Suprapubic skin (tissue), 4 donors: ENCODE measurements around the gene NFKBIZ. TPM values are rescaled to one million over a fixed set of nuclear protein-coding genes. Genes with fewer than 3 reads are reported as not detected.

Experiments
- DNase-seq, 2 donors: peaks; one replicate each; pipeline ENCODE4 v3.0.0-alpha.2; 2019; ENCODE audit warnings: low spot score in 2 of 2
- H3K27ac ChIP-seq: fragments of 200-600 bp; sonication (generic); one replicate; pipeline ENCODE4 v1.5.1; 2019
- H3K27me3 ChIP-seq: fragments of 200-600 bp; sonication (generic); one replicate; pipeline ENCODE4 v1.5.1; 2019
- H3K36me3 ChIP-seq: fragments of 200-600 bp; sonication (generic); one replicate; pipeline ENCODE4 v1.5.1; 2019
- H3K4me1 ChIP-seq: fragments of 200-600 bp; sonication (generic); one replicate; pipeline ENCODE4 v1.5.1; 2019
- H3K4me3 ChIP-seq: fragments of 200-600 bp; sonication (generic); one replicate; pipeline ENCODE4 v1.5.1; 2019; ENCODE audit warnings: mild to moderate bottlenecking
- H3K9me3 ChIP-seq: fragments of 200-600 bp; sonication (generic); one replicate; pipeline ENCODE4 v1.5.1; 2019
- CTCF ChIP-seq, 2 donors: fragments of 200-600 bp in 1 of 2; fragments of 450-650 bp in 1 of 2; sonication (generic) in 1 of 2; IDR thresholded peaks; one replicate each; pipeline ENCODE4 v1.5.1; 2016 to 2019; ENCODE audit warnings: antibody characterized with exemption in 2 of 2, mild to moderate bottlenecking in 1 of 2, moderate library complexity in 1 of 2
- EP300 ChIP-seq: sonication (generic); formaldehyde crosslinking; IDR thresholded peaks from one replicate; pipeline ENCODE4 v1.6.1; 2017; ENCODE audit warnings: antibody characterized with exemption
- POLR2A ChIP-seq, 2 donors: fragments of 450-650 bp; IDR thresholded peaks; one replicate each; pipeline ENCODE4 v1.6.1; 2017; ENCODE audit warnings: antibody characterized with exemption in 2 of 2, mild to moderate bottlenecking in 2 of 2, moderate library complexity in 2 of 2
- POLR2AphosphoS5 ChIP-seq, 3 donors: sonication (generic); formaldehyde crosslinking; IDR thresholded peaks; one replicate each; pipeline ENCODE4 v1.6.1; 2017; ENCODE audit warnings: antibody characterized with exemption in 3 of 3
- WGBS: methylation state at CpG from one replicate; pipeline ENCODE4 v1.1.5; 2018; 5-methylcytosine and 5-hydroxymethylcytosine counted together
- total RNA-seq, 4 donors: library from RNA; depleted of rRNA; stranded (reverse); fragments of >200 nt; gene quantifications; one replicate each; pipeline ENCODE4 v1.1.0, GENCODE V29; 2016

The NFKBIZ gene
- total RNA-seq, 4 donors from 2014 or later = 142 to 311 (median 159) TPM

GRCh38 chr3:101890716-101891115 lies 41.4 kb downstream of the NFKBIZ start:
- TF ChIP-seq POLR2AphosphoS5 (IDR thresholded peaks at IDR 0.05) (no peak), CTCF (IDR thresholded peaks at IDR 0.05) (no peak), POLR2A (IDR thresholded peaks at IDR 0.05) (no peak), EP300 (no peak)
- DNase-seq = no peak
- H3K4me1 ChIP-seq = peaks cover 31% of the 10 kb centered on the region
- H3K27me3 ChIP-seq = no peaks in the 10 kb centered on the region
- H3K4me3 ChIP-seq = no peak overlapping the region
- no peak overlapping the region for H3K27ac ChIP-seq
- H3K36me3 ChIP-seq = no peaks in the 10 kb centered on the region
- no peaks in the 10 kb centered on the region for H3K9me3 ChIP-seq

- Histone ChIP-seq H3K4me1 (peaks cover 16% of the 10 kb centered on the region), H3K36me3 (no peaks in the 10 kb centered on the region), H3K4me3 (no peak overlapping the region), H3K27me3 (no peaks in the 10 kb centered on the region), H3K9me3 (no peaks in the 10 kb centered on the region), H3K27ac (no peak overlapping the region)
- TF ChIP-seq POLR2A (IDR thresholded peaks at IDR 0.05) = no peak
- TF ChIP-seq CTCF (IDR thresholded peaks at IDR 0.05) = no peak
- no peak for TF ChIP-seq EP300
- TF ChIP-seq POLR2AphosphoS5 (IDR thresholded peaks at IDR 0.05) = no peak
- WGBS = 89% methylated on average over 1 of the region's 1 CpG
- DNase-seq = no peak
Observed at GRCh38 chr3:101892648-101893047, 43.3 kb downstream of the NFKBIZ start.

GRCh38 chr3:101896083-101896757 lies 46.9 kb downstream of the NFKBIZ start:
- Histone ChIP-seq H3K9me3 (no peaks in the 10 kb centered on the region), H3K27ac (no peak overlapping the region), H3K4me1 (no peaks in the 10 kb centered on the region), H3K27me3 (no peaks in the 10 kb centered on the region), H3K36me3 (no peaks in the 10 kb centered on the region), H3K4me3 (no peak overlapping the region)
- no peak for DNase-seq
- WGBS = 96% methylated on average over 2 of the region's 2 CpGs
- TF ChIP-seq POLR2AphosphoS5 (IDR thresholded peaks at IDR 0.05) (no peak), CTCF (IDR thresholded peaks at IDR 0.05) (no peak), POLR2A (IDR thresholded peaks at IDR 0.05) (no peak), EP300 (no peak)

- TF ChIP-seq POLR2AphosphoS5 (IDR thresholded peaks at IDR 0.05) (no peak), POLR2A (IDR thresholded peaks at IDR 0.05) (no peak), CTCF (IDR thresholded peaks at IDR 0.05) (no peak), EP300 (no peak)
- Histone ChIP-seq H3K9me3 (no peaks in the 10 kb centered on the region), H3K27me3 (no peaks in the 10 kb centered on the region), H3K36me3 (no peaks in the 10 kb centered on the region), H3K27ac (no peak overlapping the region), H3K4me1 (no peaks in the 10 kb centered on the region), H3K4me3 (no peak overlapping the region)
- WGBS = 96% methylated on average over 5 of the region's 5 CpGs
- no peak for DNase-seq
Observed at GRCh38 chr3:101897013-101897412, 47.7 kb downstream of the NFKBIZ start.

- Histone ChIP-seq H3K4me3 (no peak overlapping the region), H3K9me3 (no peaks in the 10 kb centered on the region), H3K27me3 (no peaks in the 10 kb centered on the region), H3K36me3 (no peaks in the 10 kb centered on the region), H3K4me1 (no peaks in the 10 kb centered on the region), H3K27ac (no peak overlapping the region)
- no peak for TF ChIP-seq POLR2AphosphoS5 (IDR thresholded peaks at IDR 0.05)
- no peak for TF ChIP-seq POLR2A (IDR thresholded peaks at IDR 0.05)
- no peak for TF ChIP-seq CTCF (IDR thresholded peaks at IDR 0.05)
- no peak for TF ChIP-seq EP300
- 96% methylated on average over 2 of the region's 2 CpGs for WGBS
- DNase-seq = no peak
Observed at GRCh38 chr3:101898039-101898438, 48.7 kb downstream of the NFKBIZ start.
